Neural cell (in vitro differentiated cells): Measurements from ENCODE around the gene DHX29. TPM values are rescaled to one million over a fixed set of nuclear protein-coding genes. Genes with fewer than 3 reads are reported as not detected.

Experiments
- H2AFZ ChIP-seq: fragments of 200-600, 300-800 bp; sonication (generic), shearing (Covaris generic); 2 replicates; pipeline ENCODE4 v1.6.0; 2014; ENCODE audit warnings: low read depth, mild to moderate bottlenecking, antibody characterized with exemption, low read length, moderate library complexity
- H3F3A ChIP-seq: fragments of 200-600 bp; shearing (Covaris generic); 2 replicates; pipeline ENCODE4 v1.6.1; 2016; ENCODE audit warnings: mild to moderate bottlenecking, moderate library complexity, mixed read lengths, antibody characterized with exemption, low read length; ENCODE audit not compliant: insufficient read depth, poor library complexity, severe bottlenecking
- H3K27ac ChIP-seq: fragments of 200-600, 300-800 bp; sonication (generic), shearing (Covaris generic); 2 replicates; pipeline ENCODE4 v1.5.1; 2014; ENCODE audit warnings: mild to moderate bottlenecking, low read length, moderate library complexity
- H3K27me3 ChIP-seq: fragments of 300-800, 200-600 bp; sonication (generic), shearing (Covaris generic); 2 replicates; pipeline ENCODE4 v1.6.0; 2014; ENCODE audit warnings: mild to moderate bottlenecking, low read depth, low read length, moderate library complexity; ENCODE audit not compliant: insufficient read depth
- H3K36me3 ChIP-seq: fragments of 300-800, 200-600 bp; sonication (generic), shearing (Covaris generic); 2 replicates; pipeline ENCODE4 v1.5.1; 2014; ENCODE audit warnings: mild to moderate bottlenecking, antibody characterized with exemption, low read length, moderate library complexity; ENCODE audit not compliant: insufficient read depth
- H3K4me2 ChIP-seq: fragments of 300-800, 200-600 bp; sonication (generic), shearing (Covaris generic); 2 replicates; pipeline ENCODE4 v1.6.0; 2014; ENCODE audit warnings: mild to moderate bottlenecking, low read length
- H3K4me3 ChIP-seq: fragments of 300-800, 200-600 bp; sonication (generic), shearing (Covaris generic); 2 replicates; pipeline ENCODE4 v1.5.1; 2014; ENCODE audit warnings: mild to moderate bottlenecking, low read length, moderate library complexity
- H3K79me2 ChIP-seq: fragments of 200-600 bp; shearing (Covaris generic); replicated peaks from 2 replicates; pipeline ENCODE4 v1.6.0; 2014; ENCODE audit warnings: mild to moderate bottlenecking, low read length, moderate library complexity; ENCODE audit not compliant: insufficient read depth
- H3K9ac ChIP-seq: fragments of 300-800, 200-600 bp; sonication (generic), shearing (Covaris generic); 2 replicates; pipeline ENCODE4 v1.6.1; 2016; ENCODE audit warnings: mild to moderate bottlenecking, low read length, mixed read lengths
- H3K9me2 ChIP-seq: fragments of 200-600 bp; shearing (Covaris generic); 2 replicates; pipeline ENCODE4 v1.6.1; 2016; ENCODE audit warnings: mild to moderate bottlenecking, low read length, mixed read lengths; ENCODE audit not compliant: insufficient read depth
- H3K9me3 ChIP-seq: fragments of 200-600, 300-800 bp; sonication (generic), shearing (Covaris generic); 2 replicates; pipeline ENCODE4 v1.6.1; 2016; ENCODE audit warnings: mild to moderate bottlenecking, mixed run types, low read length, moderate library complexity, mixed read lengths
- H4K20me1 ChIP-seq: fragments of 200-600 bp; shearing (Covaris generic); 2 replicates; pipeline ENCODE4 v1.6.1; 2016; ENCODE audit warnings: mild to moderate bottlenecking, mixed run types; ENCODE audit not compliant: insufficient read depth
- CTCF ChIP-seq: fragments of 450-650 bp; IDR thresholded peaks from 2 replicates; pipeline ENCODE4 v1.5.1; 2014; ENCODE audit warnings: antibody characterized with exemption, mild to moderate bottlenecking, moderate library complexity; ENCODE audit not compliant: poor library complexity, severe bottlenecking
- EP300 ChIP-seq: fragments of 450-650 bp; conservative IDR thresholded peaks from 2 replicates; pipeline ENCODE4 v1.6.1; 2014; ENCODE audit warnings: antibody characterized with exemption, mild to moderate bottlenecking, moderate library complexity; ENCODE audit not compliant: poor library complexity, severe bottlenecking
- EZH2 ChIP-seq: fragments of 200-600, 300-800 bp; shearing (Covaris generic), sonication (generic); IDR thresholded peaks from 2 replicates; pipeline ENCODE4 v1.6.1; 2014; ENCODE audit warnings: antibody characterized with exemption, low read length, borderline replicate concordance, mild to moderate bottlenecking; ENCODE audit not compliant: insufficient read depth, poor library complexity, severe bottlenecking
- MXI1 ChIP-seq: fragments of 450-650 bp; conservative IDR thresholded peaks from 2 replicates; pipeline ENCODE4 v1.6.1; 2014; ENCODE audit warnings: antibody characterized with exemption, mild to moderate bottlenecking; ENCODE audit not compliant: poor library complexity, severe bottlenecking
- POLR2AphosphoS5 ChIP-seq: IDR thresholded peaks from 2 replicates; pipeline ENCODE4 v1.6.1; 2012
- RAD21 ChIP-seq: fragments of 450-650 bp; conservative IDR thresholded peaks from 2 replicates; pipeline ENCODE4 v1.6.1; 2014; ENCODE audit warnings: antibody characterized with exemption, mild to moderate bottlenecking, moderate library complexity
- SMC3 ChIP-seq: fragments of 450-650 bp; conservative IDR thresholded peaks from 2 replicates; pipeline ENCODE4 v1.6.1; 2014; ENCODE audit warnings: antibody characterized with exemption, mild to moderate bottlenecking, moderate library complexity; ENCODE audit not compliant: poor library complexity
- TAF1 ChIP-seq: IDR thresholded peaks from 2 replicates; pipeline ENCODE4 v1.6.1; 2012; ENCODE audit warnings: low read depth
- polyA plus RNA-seq: library from polyadenylated mRNA; depleted of rRNA; stranded (reverse); fragments of >200 nt; gene quantifications from 2 replicates; pipeline ENCODE4 v1.2.3, GENCODE V29; 2014
- TF ChIP-seq, protein P1 (sequence below): IDR thresholded peaks from 2 replicates; pipeline ENCODE4 v1.6.1; 2012; ENCODE audit warnings: borderline replicate concordance

The DHX29 gene
- polyA plus RNA-seq, 1 donor from 2014 or later = 48.1 TPM

DNA sequence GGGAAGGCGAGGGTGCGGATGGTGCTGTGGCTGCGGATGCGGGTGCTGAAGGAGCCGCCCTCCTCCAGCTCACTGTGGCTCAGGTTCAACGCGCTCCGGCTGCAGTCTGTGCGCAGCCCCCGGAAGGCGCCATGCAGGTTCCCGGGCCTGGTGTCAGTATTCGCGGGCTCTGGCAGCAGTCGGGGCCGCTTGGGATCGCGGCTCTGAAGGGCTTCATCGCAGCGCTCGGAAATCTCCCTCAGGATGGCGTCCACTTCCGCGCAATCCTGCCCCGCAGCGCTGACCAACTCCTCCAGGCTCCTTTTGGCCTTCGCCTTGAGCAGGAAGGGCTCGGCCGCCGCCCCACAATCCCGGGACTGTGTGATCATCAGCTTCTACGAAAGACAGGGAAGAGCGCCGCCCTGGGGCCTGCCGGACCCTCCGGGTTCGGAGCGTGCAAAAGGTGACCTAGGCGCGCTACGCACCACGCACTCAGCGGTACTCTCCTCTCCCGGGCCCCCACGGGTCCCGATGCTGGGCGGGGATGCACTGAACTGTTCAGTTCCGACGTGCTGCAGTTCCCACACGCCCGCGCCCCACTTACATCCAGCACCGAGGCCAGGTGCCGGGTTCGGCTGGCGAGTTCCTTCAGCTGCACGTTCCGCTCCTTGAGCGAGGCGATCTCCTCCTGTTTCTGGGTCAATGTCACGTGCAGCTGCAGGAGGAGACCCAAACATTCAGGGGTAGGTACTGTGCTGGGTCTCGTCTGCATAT is 86.9 kb downstream of the DHX29 start:
- no peak overlapping the region for H2AFZ ChIP-seq
- H3K9me3 ChIP-seq = peaks cover 3% of the 10 kb centered on the region
- H3K9ac ChIP-seq = no peak overlapping the region
- H3K9me2 ChIP-seq = no peaks in the 10 kb centered on the region
- peak overlapping the region; percentile 61 for H3K4me3 ChIP-seq
- peak; percentile 3 for TF ChIP-seq POLR2AphosphoS5
- TF ChIP-seq, protein P1, sequence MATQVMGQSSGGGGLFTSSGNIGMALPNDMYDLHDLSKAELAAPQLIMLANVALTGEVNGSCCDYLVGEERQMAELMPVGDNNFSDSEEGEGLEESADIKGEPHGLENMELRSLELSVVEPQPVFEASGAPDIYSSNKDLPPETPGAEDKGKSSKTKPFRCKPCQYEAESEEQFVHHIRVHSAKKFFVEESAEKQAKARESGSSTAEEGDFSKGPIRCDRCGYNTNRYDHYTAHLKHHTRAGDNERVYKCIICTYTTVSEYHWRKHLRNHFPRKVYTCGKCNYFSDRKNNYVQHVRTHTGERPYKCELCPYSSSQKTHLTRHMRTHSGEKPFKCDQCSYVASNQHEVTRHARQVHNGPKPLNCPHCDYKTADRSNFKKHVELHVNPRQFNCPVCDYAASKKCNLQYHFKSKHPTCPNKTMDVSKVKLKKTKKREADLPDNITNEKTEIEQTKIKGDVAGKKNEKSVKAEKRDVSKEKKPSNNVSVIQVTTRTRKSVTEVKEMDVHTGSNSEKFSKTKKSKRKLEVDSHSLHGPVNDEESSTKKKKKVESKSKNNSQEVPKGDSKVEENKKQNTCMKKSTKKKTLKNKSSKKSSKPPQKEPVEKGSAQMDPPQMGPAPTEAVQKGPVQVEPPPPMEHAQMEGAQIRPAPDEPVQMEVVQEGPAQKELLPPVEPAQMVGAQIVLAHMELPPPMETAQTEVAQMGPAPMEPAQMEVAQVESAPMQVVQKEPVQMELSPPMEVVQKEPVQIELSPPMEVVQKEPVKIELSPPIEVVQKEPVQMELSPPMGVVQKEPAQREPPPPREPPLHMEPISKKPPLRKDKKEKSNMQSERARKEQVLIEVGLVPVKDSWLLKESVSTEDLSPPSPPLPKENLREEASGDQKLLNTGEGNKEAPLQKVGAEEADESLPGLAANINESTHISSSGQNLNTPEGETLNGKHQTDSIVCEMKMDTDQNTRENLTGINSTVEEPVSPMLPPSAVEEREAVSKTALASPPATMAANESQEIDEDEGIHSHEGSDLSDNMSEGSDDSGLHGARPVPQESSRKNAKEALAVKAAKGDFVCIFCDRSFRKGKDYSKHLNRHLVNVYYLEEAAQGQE = no peak
- no peak for TF ChIP-seq MXI1
- TF ChIP-seq TAF1 = no peak
- peak; percentile 24 for TF ChIP-seq CTCF
- no peak for TF ChIP-seq EP300
- H4K20me1 ChIP-seq = no peaks in the 10 kb centered on the region
- no peaks in the 10 kb centered on the region for H3F3A ChIP-seq
- no peaks in the 10 kb centered on the region for H3K36me3 ChIP-seq
- H3K4me2 ChIP-seq = peak overlapping the region; percentile 25
- no peak overlapping the region for H3K27ac ChIP-seq
- H3K79me2 ChIP-seq = no peaks in the 10 kb centered on the region
- H3K27me3 ChIP-seq = peaks cover 79% of the 10 kb centered on the region

DNA sequence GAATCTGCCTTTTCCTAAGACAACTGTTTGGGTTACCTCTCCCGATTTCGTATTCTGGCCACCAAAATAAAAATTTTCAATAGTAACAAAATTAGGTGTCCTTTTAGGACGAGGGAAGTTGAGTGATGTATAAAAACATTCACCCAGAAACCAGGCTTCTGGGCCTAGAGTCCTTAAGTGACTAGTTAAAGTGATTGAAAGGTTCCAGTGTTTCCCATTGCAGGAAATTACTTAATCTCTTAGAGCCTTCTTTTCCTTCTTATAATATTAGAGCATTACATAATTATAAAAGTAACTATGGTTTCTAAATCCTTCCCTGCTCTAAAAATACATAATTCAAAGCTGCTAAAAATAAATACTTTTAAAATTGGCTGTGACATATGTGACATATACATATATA is 87.7 kb downstream of the DHX29 start:
- H3K27me3 ChIP-seq = peaks cover 70% of the 10 kb centered on the region
- no peak overlapping the region for H3K9ac ChIP-seq
- no peak for TF ChIP-seq EZH2
- no peak for TF ChIP-seq RAD21
- TF ChIP-seq CTCF = no peak
- no peak for TF ChIP-seq TAF1
- TF ChIP-seq MXI1 = no peak
- TF ChIP-seq SMC3 = no peak
- H3K4me3 ChIP-seq = no peak overlapping the region
- H3K27ac ChIP-seq = no peak overlapping the region
- H4K20me1 ChIP-seq = no peaks in the 10 kb centered on the region
- no peak overlapping the region for H3K4me2 ChIP-seq
- no peak overlapping the region for H2AFZ ChIP-seq
- H3K36me3 ChIP-seq = no peaks in the 10 kb centered on the region
- peaks cover 3% of the 10 kb centered on the region for H3K9me3 ChIP-seq
- H3K9me2 ChIP-seq = no peaks in the 10 kb centered on the region
- no peaks in the 10 kb centered on the region for H3K79me2 ChIP-seq
- H3F3A ChIP-seq = no peaks in the 10 kb centered on the region
